K562 (cell line): ENCODE data around the gene STOX1. TPM values are rescaled to one million over a fixed set of nuclear protein-coding genes. Genes with fewer than 3 reads are reported as not detected.

Source experiments
- ATAC-seq: fragments of 200-7000 bp; cut with Tn5 transposase; 3 replicates; pipeline ENCODE4 v1.9.1; 2020; ENCODE audit warnings: moderate library complexity
- BruUV-seq: library from RNA; stranded (reverse); fragments of 400-500 nt; replicated peaks from 2 replicates; lab custom pipeline; 2021; lab: Mats Ljungman, UMichigan
- CTCF ChIA-PET: fragments of 300-600 bp; formaldehyde crosslinking; extraction: SDS; loops from one replicate; lab custom pipeline; 2021; ENCODE audit warnings: low intra/inter-chr PET ratio; lab: Yijun Ruan, JAX
- POLR2A ChIA-PET: fragments of 300-600, 350-650 bp; sonication (Branson Sonifier 250); formaldehyde crosslinking; extraction: SDS; loops from one replicate; lab custom pipeline; 2021; ENCODE audit warnings: antibody characterized with exemption, inconsistent platforms; lab: Yijun Ruan, JAX
- DNase-seq, 4 experiments: peaks; one replicate each; pipeline versions ENCODE4 v3.0.0 to v3.0.0-alpha.2; 2011 to 2018; ENCODE audit warnings: low spot score in 3 of 4, mixed read lengths in 3 of 4; ENCODE audit errors: extremely low read depth in 1 of 4
- FAIRE-seq: peaks from 2 replicates; lab custom pipeline; 2011; peaks lifted over from hg19 to GRCh38; lab: Jason Lieb, UNC
- H2AFZ ChIP-seq: 2 replicates; pipeline ENCODE4 v1.6.0; 2011; ENCODE audit warnings: low read depth, low read length, control low read depth, inconsistent platforms
- H3K27ac ChIP-seq: fragments of 200-600 bp; 3 replicates; pipeline ENCODE4 v1.8.0; 2011; ENCODE audit warnings: low read depth, mild to moderate bottlenecking, control low read depth, inconsistent platforms, low read length, moderate library complexity, mixed read lengths; ENCODE audit errors: extremely low read depth
- H3K27me3 ChIP-seq, 2 experiments: fragments of 300-600 bp in 1 of 2; 2 replicates in 1 of 2; 3 replicates in 1 of 2; pipeline versions ENCODE4 v1.6.0 to v1.8.0; 2011; ENCODE audit warnings: inconsistent platforms in 2 of 2, low read length in 2 of 2, mild to moderate bottlenecking in 1 of 2, mixed read lengths in 1 of 2, moderate library complexity in 1 of 2; ENCODE audit not compliant: control insufficient read depth in 2 of 2, insufficient read depth in 2 of 2
- H3K36me3 ChIP-seq: fragments of 300-600 bp; 3 replicates; pipeline ENCODE4 v1.8.0; 2011; ENCODE audit warnings: mild to moderate bottlenecking, low read length, inconsistent platforms; ENCODE audit not compliant: control insufficient read depth, insufficient read depth
- H3K4me1 ChIP-seq, 2 experiments: fragments of 200-600 bp in 1 of 2; replicated peaks in 1 of 2; 2 replicates in 1 of 2; 3 replicates in 1 of 2; pipeline versions ENCODE4 v1.5.1 to v1.8.0; 2011; ENCODE audit warnings: inconsistent platforms in 2 of 2, low read length in 2 of 2, mild to moderate bottlenecking in 1 of 2, mixed read lengths in 1 of 2, moderate library complexity in 1 of 2; ENCODE audit not compliant: control insufficient read depth in 2 of 2, insufficient read depth in 2 of 2
- H3K4me2 ChIP-seq: 2 replicates; pipeline ENCODE4 v1.6.1; 2011; ENCODE audit warnings: low read length, control low read depth, inconsistent platforms, mixed read lengths; ENCODE audit not compliant: insufficient read depth
- H3K4me3 ChIP-seq: fragments of 200-600 bp; sonication (generic), shearing (Covaris generic); 2 replicates; pipeline ENCODE4 v1.5.1; 2016; ENCODE audit warnings: control low read depth, inconsistent platforms
- H3K79me2 ChIP-seq: fragments of 200-600 bp; 3 replicates; pipeline ENCODE4 v1.8.0; 2011; ENCODE audit warnings: low read length, inconsistent platforms; ENCODE audit not compliant: control insufficient read depth, insufficient read depth
- H3K9ac ChIP-seq, 2 experiments: 2 replicates each; pipeline versions ENCODE4 v1.6.0 to v1.6.1; 2011; ENCODE audit warnings: low read depth in 2 of 2, low read length in 2 of 2, control low read depth in 1 of 2, inconsistent platforms in 1 of 2, mild to moderate bottlenecking in 1 of 2, mixed read lengths in 1 of 2; ENCODE audit not compliant: insufficient read depth in 1 of 2
- H3K9me1 ChIP-seq: one replicate; pipeline ENCODE4 v1.6.0; 2011; ENCODE audit warnings: inconsistent platforms, mild to moderate bottlenecking, low read length, moderate library complexity; ENCODE audit not compliant: control insufficient read depth, insufficient read depth
- H3K9me3 ChIP-seq: replicated peaks from 2 replicates; pipeline ENCODE4 v1.5.1; 2011; ENCODE audit warnings: low read depth, low read length, inconsistent platforms; ENCODE audit not compliant: control insufficient read depth, insufficient read depth
- H4K20me1 ChIP-seq: replicated peaks from 2 replicates; pipeline ENCODE4 v1.6.1; 2011; ENCODE audit warnings: low read length, inconsistent platforms, mixed read lengths; ENCODE audit not compliant: control insufficient read depth, insufficient read depth
- ARID2 ChIP-seq: fragments of 450-650 bp; IDR thresholded peaks from 2 replicates; pipeline ENCODE4 v1.6.1; 2017; ENCODE audit warnings: antibody characterized with exemption, mild to moderate bottlenecking
- LEF1 ChIP-seq: fragments of 450-650 bp; IDR thresholded peaks from 2 replicates; pipeline ENCODE4 v1.6.1; 2016; ENCODE audit warnings: mild to moderate bottlenecking
- PKNOX1 ChIP-seq: fragments of 450-650 bp; IDR thresholded peaks from 2 replicates; pipeline ENCODE4 v1.6.1; 2016
- WGBS: fragments of 100-300 bp; shearing (Covaris generic); methylation state at CpG from one replicate; pipeline ENCODE4 v1.1.6; 2016; ENCODE audit warnings: low coverage, mixed read lengths; ENCODE audit not compliant: insufficient coverage; ENCODE audit errors: missing lambda C conversion rate; 5-methylcytosine and 5-hydroxymethylcytosine counted together
- in situ Hi-C: fragments of 300-500 bp; cut with MboI; formaldehyde crosslinking; loops from 4 replicates; pipeline ENCODE4 v1.15.0; 2018; ENCODE audit warnings: inconsistent platforms, mixed read lengths
- intact Hi-C: fragments of 100-400 bp; cut with micrococcal nuclease; formaldehyde crosslinking; loops from 2 replicates; pipeline ENCODE4 v1.14.2; 2022
- polyA plus RNA-seq, 8 experiments: library from polyadenylated mRNA; depleted of rRNA in 4 of 8; stranded (reverse) in 5 of 8; unstranded in 3 of 8; fragments of >200 nt; fragmentation: Nextera tagmentation in 2 of 8; fragmentation: Illumina TruSeq in 1 of 8; extraction: Ambion mirVana in 2 of 8; extraction: Trizol in 1 of 8; gene quantifications; 2 replicates each; pipeline versions ENCODE4 v1.2.1 to v1.2.3, GENCODE V29; 2011 to 2014; ENCODE audit warnings: inconsistent platforms in 1 of 8, missing spikeins in 1 of 8
- total RNA-seq, 7 experiments: library from RNA; depleted of rRNA in 6 of 7; stranded (reverse); fragments of >200 nt in 6 of 7; fragmentation: Illumina TruSeq in 2 of 7; extraction: Trizol in 2 of 7; gene quantifications; 2 replicates each; pipeline versions ENCODE4 v1.2.1 to v1.2.3, GENCODE V29; 2011 to 2021; ENCODE audit warnings: low replicate concordance in 1 of 7

Gene STOX1
- total and polyA plus RNA-seq, 9 of the 15 experiments (the other 6 are each of a cell fraction or from before 2014, with no cell fraction given) = 0.09 to 0.87 (median 0.29) TPM

GRCh38 chr10:68870545-68871104 is 43.3 kb downstream of the STOX1 start:
- Histone ChIP-seq H3K27me3 (no peaks in the 10 kb centered on the region), H4K20me1 (no peaks in the 10 kb centered on the region), H3K9ac (peak overlapping the region in 1 of 2 experiments; percentile 10; a peak in 1 of 4 replicates), H2AFZ (peak overlapping the region; percentile 54), H3K9me3 (peaks cover 4% of the 10 kb centered on the region; the same call in 1 of the 2 replicates), H3K9me1 (no peaks in the 10 kb centered on the region), H3K4me2 (peak overlapping the region; percentile 26; the same call in 1 of the 2 replicates), H3K4me3 (no peak overlapping the region), H3K27ac (peak overlapping the region; percentile 15; the same call in 2 of the 3 replicates), H3K36me3 (no peaks in the 10 kb centered on the region), H3K4me1 (peaks cover 2 to 6% of the 10 kb centered on the region in 2 experiments; a peak in 3 of 5 replicates), H3K79me2 (no peaks in the 10 kb centered on the region)
- ATAC-seq = peak; percentile 53
- WGBS = 2% methylated on average over 3 of the region's 3 CpGs
- FAIRE-seq = no peak
- BruUV-seq = no TSS peak
- TF ChIP-seq ARID2 (no peak), LEF1 (0 out of 2 replicates have a peak, but pooled peaks have one; percentile 25), PKNOX1 (0 out of 2 replicates have a peak, but pooled peaks have one; percentile 30)
- intact Hi-C loops (no loop called here), in situ Hi-C loops (no loop called here)
- peak in 1 of 4 experiments; percentile 31 for DNase-seq
- ChIA-PET CTCF (no interaction called here), POLR2A (interaction anchor here (1.1 to 1.9 kb wide), 4 partner anchors 9 to 30 kb away, joined by 4 to 13 read pairs (median 6); no protein-coding TSS in a partner anchor)
